ENCODE measurements around the gene MPDU1. TPM values are rescaled to one million over a fixed set of nuclear protein-coding genes. Genes with fewer than 3 reads are reported as not detected.

MPDU1 gene
- total RNA-seq, 1 experiment from 2014 or later = 73.1 TPM

GRCh38 chr17:7588553-7589203 is 5.0 kb downstream of the MPDU1 start:
- Histone ChIP-seq H2AFZ (ENCODE audit: low read length) (no peak overlapping the region), H3K56ac (ENCODE audit: insufficient read length, low read depth, low read length) (no peak overlapping the region), H3K79me2 (ENCODE audit: insufficient read depth, low read length) (no peaks in the 10 kb centered on the region), H2BK120ac (ENCODE audit: low read depth, low read length, poor library complexity, severe bottlenecking) (no peak overlapping the region), H2BK5ac (ENCODE audit: insufficient read length, low read length) (no peak overlapping the region), H3K14ac (ENCODE audit: insufficient read depth, low read length) (peak overlapping the region; percentile 62), H3K23me2 (ENCODE audit: insufficient read length, low read depth, low read length, poor library complexity, severe bottlenecking) (peaks cover 13% of the 10 kb centered on the region), H3K18ac (ENCODE audit: insufficient read length, low read depth, low read length) (peak overlapping the region; percentile 15), H2BK20ac (ENCODE audit: low read depth, low read length, poor library complexity, severe bottlenecking) (no peak overlapping the region), H3K4me2 (ENCODE audit: insufficient read depth, insufficient read length, low read length) (peak overlapping the region; percentile 91), H3K9ac (ENCODE audit: extremely low read depth, insufficient read length, low read length) (peak overlapping the region; percentile 42), H2BK12ac (ENCODE audit: insufficient read length, low read depth, low read length) (no peak overlapping the region), H2BK15ac (ENCODE audit: low read depth, low read length) (no peak overlapping the region), H3K4me1 (ENCODE audit: insufficient read depth, low read length) (no peaks in the 10 kb centered on the region; the same call in 1 of the 2 replicates), H3T11ph (ENCODE audit: low read length) (no peak overlapping the region), H4K91ac (ENCODE audit: insufficient read length, low read depth, low read length) (no peak overlapping the region), H3K4ac (ENCODE audit: low read depth, low read length) (no peak overlapping the region), H3K23ac (ENCODE audit: insufficient read length, low read depth, low read length) (no peak overlapping the region), H3K27me3 (ENCODE audit: insufficient read depth, low read length) (no peaks in the 10 kb centered on the region), H3K79me1 (ENCODE audit: insufficient read depth, low read depth, low read length, poor library complexity, severe bottlenecking) (no peaks in the 10 kb centered on the region), H3K27ac (ENCODE audit: insufficient read length, low read depth, low read length) (no peak overlapping the region), H4K8ac (replicated peaks; ENCODE audit: insufficient read length, low read depth, low read length) (no peak overlapping the region), H2AK5ac (ENCODE audit: insufficient read length, low read length) (no peak overlapping the region), H4K5ac (ENCODE audit: insufficient read length, low read depth, low read length) (no peak overlapping the region), H3K9me3 (ENCODE audit: control insufficient read depth, low read depth, low read length) (no peaks in the 10 kb centered on the region), H4K20me1 (ENCODE audit: control insufficient read depth, insufficient read depth, insufficient read length) (no peaks in the 10 kb centered on the region)
- Mint-ChIP-seq H3K4me1 (peaks cover 27 to 58% of the 10 kb centered on the region in 2 experiments), H3K36me3 (ENCODE audit: insufficient read depth in 1 of 3, low read depth in 3 of 3) (peaks cover 21 to 56% (median 46%) of the 10 kb centered on the region in 3 experiments; a peak in 6 of 7 replicates), H3K4me3 (peak overlapping the region in 1 of 2 experiments; percentile 30; a peak in 2 of 5 replicates), H3K27me3 (ENCODE audit: low read depth) (no peaks in the 10 kb centered on the region), H3K9me3 (no peaks in the 10 kb centered on the region), H3K27ac (peak overlapping the region in 1 of 3 experiments; percentile 44; a peak in 1 of 7 replicates)
- TF ChIP-seq CTCF (conservative IDR thresholded peaks at IDR 0.05) = no peak
- DNase-seq = peak; percentile 56
- WGBS (ENCODE audit: extremely low coverage, insufficient read length, low lambda C conversion rate) = no CpG with 5 or more reads among the region's 30 CpGs
